Measurements from ENCODE around the gene THAP9.

THAP9 gene

DNA sequence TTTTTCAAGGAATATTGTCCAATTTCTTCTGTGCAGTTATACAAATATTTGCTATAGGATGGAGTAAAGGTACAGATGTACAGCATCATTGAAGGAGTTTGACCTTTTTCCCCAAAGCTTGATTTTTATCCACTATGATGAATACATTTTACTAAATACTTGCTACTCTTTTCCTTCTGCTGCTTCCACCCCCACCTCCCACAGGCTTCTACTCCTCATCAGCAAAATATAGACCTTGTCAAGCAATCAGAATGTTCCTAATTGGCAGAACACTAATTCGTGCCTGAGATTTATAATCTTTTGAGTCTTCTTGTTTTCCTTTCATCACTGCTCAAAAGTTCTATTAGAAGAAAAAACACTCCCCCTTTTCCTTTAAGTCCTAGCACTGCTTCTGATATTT lies 3.8 kb upstream of the THAP9 start:
- no peak overlapping the region for H3K4me3 ChIP-seq (ENCODE audit: low read depth, low read length)
- in situ Hi-C loops (cut with HindIII; ENCODE audit: low sequenced_read_pairs): no loop called here
- TF ChIP-seq, protein P1, sequence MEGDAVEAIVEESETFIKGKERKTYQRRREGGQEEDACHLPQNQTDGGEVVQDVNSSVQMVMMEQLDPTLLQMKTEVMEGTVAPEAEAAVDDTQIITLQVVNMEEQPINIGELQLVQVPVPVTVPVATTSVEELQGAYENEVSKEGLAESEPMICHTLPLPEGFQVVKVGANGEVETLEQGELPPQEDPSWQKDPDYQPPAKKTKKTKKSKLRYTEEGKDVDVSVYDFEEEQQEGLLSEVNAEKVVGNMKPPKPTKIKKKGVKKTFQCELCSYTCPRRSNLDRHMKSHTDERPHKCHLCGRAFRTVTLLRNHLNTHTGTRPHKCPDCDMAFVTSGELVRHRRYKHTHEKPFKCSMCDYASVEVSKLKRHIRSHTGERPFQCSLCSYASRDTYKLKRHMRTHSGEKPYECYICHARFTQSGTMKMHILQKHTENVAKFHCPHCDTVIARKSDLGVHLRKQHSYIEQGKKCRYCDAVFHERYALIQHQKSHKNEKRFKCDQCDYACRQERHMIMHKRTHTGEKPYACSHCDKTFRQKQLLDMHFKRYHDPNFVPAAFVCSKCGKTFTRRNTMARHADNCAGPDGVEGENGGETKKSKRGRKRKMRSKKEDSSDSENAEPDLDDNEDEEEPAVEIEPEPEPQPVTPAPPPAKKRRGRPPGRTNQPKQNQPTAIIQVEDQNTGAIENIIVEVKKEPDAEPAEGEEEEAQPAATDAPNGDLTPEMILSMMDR (IDR thresholded peaks at IDR 0.05; ENCODE audit: low read depth, low read length): no peak
- DNase-seq (ENCODE audit: low read depth, low spot score): no peak

DNA sequence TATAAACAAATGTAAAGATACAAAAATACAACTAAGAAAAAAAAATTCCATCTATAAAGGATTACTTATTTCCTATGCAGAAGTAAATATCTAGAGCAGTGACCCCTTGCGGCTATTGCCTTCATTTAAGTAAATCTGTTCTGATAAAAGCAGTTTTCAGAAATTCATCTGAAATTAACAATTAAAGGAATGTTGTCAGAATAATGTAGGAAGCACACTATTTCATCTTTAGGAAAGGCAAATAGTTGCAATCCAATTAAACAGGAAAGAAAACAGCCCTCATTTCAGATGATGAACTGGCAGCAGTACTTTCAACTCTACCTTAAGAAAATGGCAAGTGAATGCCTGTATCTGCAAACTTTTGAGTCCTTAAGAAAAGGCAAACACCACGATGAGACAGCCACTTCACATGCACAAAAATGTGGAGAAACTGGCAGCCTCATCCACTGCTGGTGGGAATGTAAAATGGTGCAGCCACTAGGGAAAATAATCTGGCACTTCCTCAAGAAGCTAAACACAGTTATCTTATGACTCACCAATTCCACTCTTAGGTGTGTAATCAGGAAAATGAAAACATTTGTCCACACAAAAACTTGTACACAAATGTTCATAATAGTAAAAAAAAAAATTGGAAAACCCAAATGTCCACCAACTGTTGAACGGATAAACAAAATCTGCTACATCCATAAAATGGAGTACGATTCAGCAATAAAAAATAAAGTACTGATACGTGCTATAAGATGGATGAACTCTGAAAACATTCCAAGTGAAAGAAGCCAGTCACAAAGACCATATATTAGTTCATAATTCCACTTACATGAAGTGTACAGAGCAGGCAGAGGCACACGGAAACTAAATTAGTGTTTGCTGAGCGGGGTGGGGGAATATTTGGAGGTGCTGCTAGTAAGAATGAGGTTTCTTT lies 2.0 kb upstream of the THAP9 start:
- in situ Hi-C loops (cut with HindIII; ENCODE audit: low sequenced_read_pairs): no loop called here
- H3K4me3 ChIP-seq (ENCODE audit: low read depth, low read length): peak overlapping the region; percentile 92
- TF ChIP-seq, protein P1 (IDR thresholded peaks at IDR 0.05; ENCODE audit: low read depth, low read length): peak; percentile 40
- peak; percentile 88 for DNase-seq (ENCODE audit: low read depth, low spot score)

DNA sequence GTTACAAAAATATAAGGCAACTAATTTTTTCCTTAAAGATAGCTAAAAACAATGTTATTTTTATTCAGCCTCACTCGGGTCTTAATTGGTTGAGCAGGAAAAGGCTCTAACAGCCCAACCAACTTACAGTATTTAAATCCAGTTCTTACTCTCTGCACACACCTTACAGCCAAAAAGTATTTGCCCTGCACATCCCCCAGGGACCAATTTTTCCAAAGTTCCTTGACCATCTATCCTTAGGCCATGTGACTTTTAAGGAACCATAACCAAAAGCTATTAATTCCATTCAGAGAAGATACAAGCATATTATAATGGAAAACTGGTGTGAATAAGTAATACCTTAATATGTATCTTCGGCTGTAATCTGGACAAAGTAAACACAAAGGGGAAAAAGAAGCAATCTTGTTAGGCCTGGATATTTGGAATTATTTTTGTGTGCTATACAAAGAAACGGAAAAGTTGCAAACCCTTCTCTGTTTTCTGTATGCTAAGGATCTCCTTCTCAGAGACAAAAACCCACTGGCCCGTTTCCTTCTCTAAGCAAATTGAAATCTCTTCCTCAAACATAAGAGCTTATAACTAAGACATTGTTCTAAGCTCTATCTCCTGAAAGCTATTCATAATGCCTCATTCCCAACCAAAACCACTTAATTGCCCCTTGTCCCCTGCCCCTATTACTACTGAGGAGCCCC lies 1.0 kb upstream of the THAP9 start:
- TF ChIP-seq, protein P1 (IDR thresholded peaks at IDR 0.05; ENCODE audit: low read depth, low read length): no peak
- peak overlapping the region; percentile 92 for H3K4me3 ChIP-seq (ENCODE audit: low read depth, low read length)
- in situ Hi-C loops (cut with HindIII; ENCODE audit: low sequenced_read_pairs): no loop called here
- DNase-seq (ENCODE audit: low read depth, low spot score): peak; percentile 37

- peak overlapping the region; percentile 92 for H3K4me3 ChIP-seq (ENCODE audit: low read depth, low read length)
- in situ Hi-C loops (cut with HindIII; ENCODE audit: low sequenced_read_pairs): no loop called here
- TF ChIP-seq, protein P1 (IDR thresholded peaks at IDR 0.05; ENCODE audit: low read depth, low read length): no peak
- DNase-seq (ENCODE audit: low read depth, low spot score): no peak
Observed at GRCh38 chr4:82900066-82900410, 497 bp upstream of the THAP9 start.

GRCh38 chr4:82901183-82901718 lies 716 bp downstream of the THAP9 start:
- in situ Hi-C loops (cut with HindIII; ENCODE audit: low sequenced_read_pairs): no loop called here
- no peak for DNase-seq (ENCODE audit: low read depth, low spot score)
- peak overlapping the region; percentile 92 for H3K4me3 ChIP-seq (ENCODE audit: low read depth, low read length)
- TF ChIP-seq, protein P1 (IDR thresholded peaks at IDR 0.05; ENCODE audit: low read depth, low read length): no peak

DNA sequence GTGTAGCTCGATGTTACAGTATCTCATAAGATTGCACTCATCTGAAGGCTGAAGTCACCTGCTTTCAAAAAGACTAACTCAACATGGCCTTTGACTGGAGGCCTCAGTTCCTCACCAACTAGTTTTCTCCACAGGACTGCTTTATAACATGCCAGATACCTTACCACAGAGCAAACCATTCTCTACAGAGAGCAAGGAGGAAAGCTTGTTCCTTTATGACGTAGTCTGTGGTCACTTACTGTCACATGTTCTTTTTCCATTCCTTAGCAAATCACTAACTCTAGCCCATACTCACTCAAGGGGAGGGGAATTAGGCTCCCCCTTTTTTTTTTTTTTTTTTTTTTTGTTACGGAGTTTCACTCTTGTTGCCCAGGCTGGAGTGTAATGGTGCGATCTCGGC lies 3.2 kb downstream of the THAP9 start:
- no peak for DNase-seq (ENCODE audit: low read depth, low spot score)
- in situ Hi-C loops (cut with HindIII; ENCODE audit: low sequenced_read_pairs): no loop called here
- TF ChIP-seq, protein P1 (IDR thresholded peaks at IDR 0.05; ENCODE audit: low read depth, low read length): no peak
- no peak overlapping the region for H3K4me3 ChIP-seq (ENCODE audit: low read depth, low read length)
